OCI-LY7 (cell line): Measurements from ENCODE around the gene TSTD1. TPM values are rescaled to one million over a fixed set of nuclear protein-coding genes. Genes with fewer than 3 reads are reported as not detected.

Experiments used
- BruUV-seq: library from RNA; stranded (reverse); fragments of 400-500 nt; replicated peaks from 2 replicates; lab custom pipeline; 2021; lab: Mats Ljungman, UMichigan
- CTCF ChIA-PET: fragments of 300-600 bp; sonication (Branson Sonifier 250); formaldehyde crosslinking; loops from one replicate; lab custom pipeline; 2022; ENCODE audit warnings: antibody characterized with exemption; ENCODE audit not compliant: unreplicated experiment; lab: Charles Lee
- POLR2A ChIA-PET: fragments of 300-600 bp; sonication (Branson Sonifier 250); formaldehyde crosslinking; loops from one replicate; lab custom pipeline; 2022; ENCODE audit warnings: antibody characterized with exemption; lab: Charles Lee
- DNase-seq: peaks from one replicate; pipeline ENCODE4 v3.0.0-alpha.2; 2015; ENCODE audit warnings: low spot score
- H2AFZ ChIP-seq: fragments of 200-600 bp; sonication (generic), shearing (Covaris generic); 2 replicates; pipeline ENCODE4 v1.6.1; 2014; ENCODE audit warnings: mild to moderate bottlenecking, antibody characterized with exemption, low read length, moderate library complexity
- H3K27ac ChIP-seq: fragments of 200-600 bp; sonication (generic); 2 replicates; pipeline ENCODE4 v1.5.1; 2014; ENCODE audit warnings: mixed run types, low read depth, mild to moderate bottlenecking, moderate library complexity, low read length, inconsistent platforms; ENCODE audit not compliant: poor library complexity, severe bottlenecking
- H3K36me3 ChIP-seq: fragments of 200-600 bp; sonication (generic); 2 replicates; pipeline ENCODE4 v1.6.1; 2014; ENCODE audit warnings: mild to moderate bottlenecking, antibody characterized with exemption, low read length, moderate library complexity, mixed read lengths; ENCODE audit not compliant: insufficient read depth
- H3K4me1 ChIP-seq: fragments of 200-600 bp; sonication (generic); 2 replicates; pipeline ENCODE4 v1.5.1; 2014; ENCODE audit warnings: mild to moderate bottlenecking, low read length; ENCODE audit not compliant: insufficient read depth, poor library complexity, severe bottlenecking
- H3K4me2 ChIP-seq: fragments of 200-600 bp; sonication (generic); 2 replicates; pipeline ENCODE4 v1.6.1; 2014; ENCODE audit warnings: mild to moderate bottlenecking, low read length
- H3K4me3 ChIP-seq: fragments of 200-600 bp; sonication (generic); 2 replicates; pipeline ENCODE4 v1.5.1; 2014; ENCODE audit warnings: mild to moderate bottlenecking, low read depth, low read length; ENCODE audit not compliant: poor library complexity, severe bottlenecking
- H3K79me2 ChIP-seq: fragments of 200-600 bp; sonication (generic); 2 replicates; pipeline ENCODE4 v1.6.1; 2016; ENCODE audit warnings: low read depth, mild to moderate bottlenecking, low read length, moderate library complexity, mixed read lengths; ENCODE audit not compliant: insufficient read depth
- H3K9me2 ChIP-seq: fragments of 200-600 bp; sonication (generic); 2 replicates; pipeline ENCODE4 v1.6.1; 2016; ENCODE audit warnings: mild to moderate bottlenecking, low read length, mixed read lengths; ENCODE audit not compliant: insufficient read depth
- H3K9me3 ChIP-seq: fragments of 200-600 bp; sonication (generic); 2 replicates; pipeline ENCODE4 v1.6.1; 2014; ENCODE audit warnings: mild to moderate bottlenecking, mixed run types, low read length, mixed read lengths
- H4K20me1 ChIP-seq: fragments of 200-600 bp; sonication (generic); 2 replicates; pipeline ENCODE4 v1.6.1; 2014; ENCODE audit warnings: mild to moderate bottlenecking, antibody characterized with exemption, low read length, moderate library complexity, mixed read lengths; ENCODE audit not compliant: insufficient read depth
- EZH2phosphoT487 ChIP-seq: fragments of 200-600 bp; sonication (generic); IDR thresholded peaks from 2 replicates; pipeline ENCODE4 v1.6.1; 2018; ENCODE audit warnings: low read depth, borderline replicate concordance, mild to moderate bottlenecking, mixed run types, antibody characterized with exemption, low read length, moderate library complexity, mixed read lengths
- intact Hi-C: fragments of 100-400 bp; cut with micrococcal nuclease; formaldehyde crosslinking; loops from one replicate; pipeline ENCODE4 v1.10.0; 2022; ENCODE audit not compliant: unreplicated experiment
- total RNA-seq, 2 experiments: library from RNA; depleted of rRNA in 1 of 2; stranded (reverse); fragments of >200 nt in 1 of 2; shearing (Covaris generic) in 1 of 2; gene quantifications; 2 replicates each; pipeline ENCODE4 v1.2.3, GENCODE V29; 2014 to 2022
- TF ChIP-seq, protein P1 (sequence below): fragments of 200-600 bp; sonication (generic); conservative IDR thresholded peaks from 2 replicates; pipeline ENCODE4 v1.5.1; 2014; ENCODE audit warnings: mild to moderate bottlenecking, antibody characterized with exemption, low read length, moderate library complexity, mixed read lengths

TSTD1 gene
- total RNA-seq, 2 experiments from 2014 or later: 73.4 to 164 TPM

DNA sequence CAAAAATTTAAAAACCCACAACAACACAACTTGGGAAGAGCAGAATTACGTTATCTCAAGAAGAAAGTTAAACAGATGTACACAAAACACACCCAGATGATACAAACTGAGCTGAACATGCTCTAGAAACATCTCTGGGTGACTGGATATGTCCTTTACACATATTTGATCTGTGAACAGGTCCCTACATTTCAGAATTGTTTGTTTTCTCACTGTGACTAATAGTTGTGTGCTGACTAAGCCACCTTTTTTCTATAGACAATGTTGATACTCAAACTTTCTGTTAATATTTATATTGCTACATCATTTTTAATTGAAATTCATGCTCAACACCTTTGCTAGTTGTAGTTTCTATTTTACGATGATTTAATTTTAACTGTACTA, 16.8 kb downstream of the TSTD1 start:
- intact Hi-C loops: loop anchor here (1.0 kb wide), 1 partner anchor 9 kb away; no protein-coding TSS in a partner anchor
- Histone ChIP-seq H2AFZ (peak overlapping the region; percentile 93; the same call in 1 of the 2 replicates), H3K9me3 (no peaks in the 10 kb centered on the region), H3K9me2 (no peaks in the 10 kb centered on the region), H4K20me1 (no peaks in the 10 kb centered on the region), H3K36me3 (no peaks in the 10 kb centered on the region), H3K4me2 (peak overlapping the region; percentile 98), H3K27ac (no peak overlapping the region), H3K79me2 (no peaks in the 10 kb centered on the region), H3K4me1 (peaks cover 24% of the 10 kb centered on the region), H3K4me3 (peak overlapping the region; percentile 74)
- POLR2A ChIA-PET: interaction anchor here (1.1 to 2.0 kb wide), 5 partner anchors 9 to 25 kb away, joined by 3 to 9 read pairs (median 7); partner anchors contain the start of gene USF1
- no TSS peak for BruUV-seq
- DNase-seq: no peak
- CTCF ChIA-PET: interaction anchor here (1.3 kb wide), 1 partner anchor 17 kb away, joined by 3 read pairs; the partner anchor contains the start of gene TSTD1
- TF ChIP-seq EZH2phosphoT487: no peak
- TF ChIP-seq, protein P1, sequence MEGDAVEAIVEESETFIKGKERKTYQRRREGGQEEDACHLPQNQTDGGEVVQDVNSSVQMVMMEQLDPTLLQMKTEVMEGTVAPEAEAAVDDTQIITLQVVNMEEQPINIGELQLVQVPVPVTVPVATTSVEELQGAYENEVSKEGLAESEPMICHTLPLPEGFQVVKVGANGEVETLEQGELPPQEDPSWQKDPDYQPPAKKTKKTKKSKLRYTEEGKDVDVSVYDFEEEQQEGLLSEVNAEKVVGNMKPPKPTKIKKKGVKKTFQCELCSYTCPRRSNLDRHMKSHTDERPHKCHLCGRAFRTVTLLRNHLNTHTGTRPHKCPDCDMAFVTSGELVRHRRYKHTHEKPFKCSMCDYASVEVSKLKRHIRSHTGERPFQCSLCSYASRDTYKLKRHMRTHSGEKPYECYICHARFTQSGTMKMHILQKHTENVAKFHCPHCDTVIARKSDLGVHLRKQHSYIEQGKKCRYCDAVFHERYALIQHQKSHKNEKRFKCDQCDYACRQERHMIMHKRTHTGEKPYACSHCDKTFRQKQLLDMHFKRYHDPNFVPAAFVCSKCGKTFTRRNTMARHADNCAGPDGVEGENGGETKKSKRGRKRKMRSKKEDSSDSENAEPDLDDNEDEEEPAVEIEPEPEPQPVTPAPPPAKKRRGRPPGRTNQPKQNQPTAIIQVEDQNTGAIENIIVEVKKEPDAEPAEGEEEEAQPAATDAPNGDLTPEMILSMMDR: no peak

DNA sequence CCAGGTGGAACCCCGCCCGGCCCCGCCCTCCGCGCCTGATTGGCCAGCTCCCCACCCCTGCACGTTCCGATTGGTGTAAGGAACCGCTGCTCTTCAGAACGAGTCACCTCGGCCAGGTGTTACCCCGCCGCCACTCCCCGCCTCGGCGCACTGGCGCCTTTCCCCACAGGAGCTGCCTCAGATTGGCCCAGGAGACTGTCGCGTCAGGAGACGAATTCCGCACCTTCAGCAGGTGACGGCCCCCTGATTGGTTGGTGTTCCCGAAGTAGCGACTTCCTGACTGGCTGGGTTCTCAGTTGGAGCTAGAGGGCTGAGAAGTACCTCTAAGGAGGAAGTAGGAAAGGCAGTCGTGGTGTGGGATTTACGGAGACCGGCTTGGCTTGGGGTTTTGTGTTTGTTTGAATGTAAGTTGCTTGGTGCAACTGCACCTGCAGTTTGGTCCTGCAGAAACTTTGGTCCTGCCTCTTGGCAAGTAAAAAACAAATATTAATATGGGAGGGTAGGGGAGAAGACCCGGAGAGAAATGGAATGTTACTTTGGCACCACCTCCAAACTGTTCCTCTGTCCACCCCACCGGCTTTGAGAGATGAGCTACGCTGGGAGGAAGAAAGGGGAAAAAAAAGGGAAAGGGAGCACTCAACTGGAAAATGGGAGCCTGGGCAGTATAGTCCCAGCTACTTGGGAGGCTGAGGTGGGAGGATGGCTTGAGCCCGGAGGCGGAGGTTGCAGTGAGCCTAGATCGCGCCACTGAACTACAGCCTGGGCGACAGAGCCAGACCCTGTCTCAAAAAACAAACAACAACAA, 17.4 kb downstream of the TSTD1 start:
- peak overlapping the region; percentile 93 for H2AFZ ChIP-seq
- CTCF ChIA-PET: interaction anchor here (1.3 to 1.4 kb wide), 3 partner anchors 18 to 25 kb away, joined by 3 to 6 read pairs (median 3); partner anchors contain the start of genes TSTD1 and USF1

More for the DNA sequence above, 17.4 kb downstream of the TSTD1 start:
- H3K9me3 ChIP-seq: no peaks in the 10 kb centered on the region
- peaks cover 24% of the 10 kb centered on the region for H3K4me1 ChIP-seq
- POLR2A ChIA-PET: interaction anchor here (0.6 to 2.0 kb wide), 13 partner anchors 8 to 124 kb away, joined by 3 to 9 read pairs (median 4); partner anchors contain the start of genes KLHDC9, NIT1, PFDN2 and USF1
- no peaks in the 10 kb centered on the region for H3K36me3 ChIP-seq
- no TSS peak for BruUV-seq
- intact Hi-C loops: loop anchor here (1.0 kb wide), 1 partner anchor 8 kb away; no protein-coding TSS in a partner anchor
- peak overlapping the region; percentile 74 for H3K4me3 ChIP-seq
- H3K27ac ChIP-seq: no peak overlapping the region
- H4K20me1 ChIP-seq: no peaks in the 10 kb centered on the region
- peak overlapping the region; percentile 98 for H3K4me2 ChIP-seq
- DNase-seq: peak; percentile 87
- no peaks in the 10 kb centered on the region for H3K9me2 ChIP-seq
- TF ChIP-seq, protein P1: no peak
- no peak for TF ChIP-seq EZH2phosphoT487
- no peaks in the 10 kb centered on the region for H3K79me2 ChIP-seq
